ENCODE measurements around the gene TMEM50A.

- TF ChIP-seq POLR2A (IDR thresholded peaks at IDR 0.05) (no peak), CTCF (IDR thresholded peaks at IDR 0.05) (no peak)
Observed at GRCh38 chr1:25341746-25342145, 3.6 kb downstream of the TMEM50A start.

All from lower leg skin (tissue), 3 donors.